Caco-2 (cell line): Measurements from ENCODE around the gene RLF. TPM values are rescaled to one million over a fixed set of nuclear protein-coding genes. Genes with fewer than 3 reads are reported as not detected.

Source experiments
- BruUV-seq: library from RNA; stranded (reverse); fragments of 400-500 nt; replicated peaks from 2 replicates; lab custom pipeline; 2021; lab: Mats Ljungman, UMichigan
- CTCF ChIA-PET: fragments of 300-600 bp; sonication (Branson Sonifier 250); formaldehyde crosslinking; loops from one replicate; lab custom pipeline; 2022; ENCODE audit warnings: antibody characterized with exemption; lab: Charles Lee
- POLR2A ChIA-PET: fragments of 300-600 bp; sonication (Branson Sonifier 250); formaldehyde crosslinking; loops from one replicate; lab custom pipeline; 2022; ENCODE audit warnings: antibody characterized with exemption; lab: Charles Lee
- DNase-seq, 2 experiments: peaks; one replicate each; pipeline versions ENCODE4 v3.0.0 to v3.0.0-alpha.2; 2020 to 2022
- H3K27me3 ChIP-seq: replicated peaks from 2 replicates; pipeline ENCODE4 v1.6.0; 2011; ENCODE audit warnings: low read length; ENCODE audit not compliant: control insufficient read depth, insufficient read depth
- H3K36me3 ChIP-seq: 2 replicates; pipeline ENCODE4 v1.5.1; 2011; ENCODE audit warnings: low read length; ENCODE audit not compliant: control insufficient read depth, insufficient read depth
- H3K4me1 ChIP-seq: fragments of 250-450 bp; sonication (Bioruptor Pico); 2 replicates; pipeline ENCODE4 v1.5.1; 2020; ENCODE audit warnings: mild to moderate bottlenecking
- H3K4me3 ChIP-seq: 2 replicates; pipeline ENCODE4 v1.5.1; 2011; ENCODE audit warnings: low read depth, mild to moderate bottlenecking, control low read depth, low read length
- H3K9me3 ChIP-seq: fragments of 250-450 bp; sonication (Bioruptor Pico); 2 replicates; pipeline ENCODE4 v1.5.1; 2020; ENCODE audit warnings: mild to moderate bottlenecking, moderate library complexity
- H3K27ac Mint-ChIP-seq: one replicate; pipeline ENCODE4 v1.8.0; 2022; ENCODE audit warnings: mixed read lengths; ENCODE audit not compliant: unreplicated experiment
- H3K27me3 Mint-ChIP-seq: one replicate; pipeline ENCODE4 v1.8.0; 2022; ENCODE audit warnings: mixed read lengths; ENCODE audit not compliant: insufficient read depth, unreplicated experiment
- H3K36me3 Mint-ChIP-seq: one replicate; pipeline ENCODE4 v1.8.0; 2022; ENCODE audit warnings: mild to moderate bottlenecking, mixed read lengths; ENCODE audit not compliant: insufficient read depth, unreplicated experiment
- H3K4me1 Mint-ChIP-seq: one replicate; pipeline ENCODE4 v1.8.0; 2022; ENCODE audit warnings: low read depth, mixed read lengths; ENCODE audit not compliant: unreplicated experiment
- H3K4me3 Mint-ChIP-seq: one replicate; pipeline ENCODE4 v1.8.0; 2022; ENCODE audit warnings: mild to moderate bottlenecking, moderate library complexity, mixed read lengths; ENCODE audit not compliant: unreplicated experiment
- H3K9me3 Mint-ChIP-seq: one replicate; pipeline ENCODE4 v1.8.0; 2022; ENCODE audit warnings: mixed read lengths; ENCODE audit not compliant: unreplicated experiment
- intact Hi-C: fragments of 100-400 bp; cut with micrococcal nuclease; formaldehyde crosslinking; loops from one replicate; pipeline ENCODE4 v1.10.0; 2022; ENCODE audit not compliant: unreplicated experiment
- total RNA-seq: library from RNA; stranded (reverse); gene quantifications from 2 replicates; pipeline ENCODE4 v1.2.3, GENCODE V29; 2022
- TF ChIP-seq, protein P1 (sequence below), 2 experiments: fragments of 200-600 bp in 1 of 2; IDR thresholded peaks; 1 replicate in 1 of 2; 2 replicates in 1 of 2; pipeline versions ENCODE4 v1.5.1 to v1.8.0; 2011 to 2022; ENCODE audit warnings: antibody characterized with exemption in 1 of 2, control low read depth in 1 of 2, inconsistent platforms in 1 of 2, low read depth in 1 of 2, low read length in 1 of 2, mild to moderate bottlenecking in 1 of 2, moderate library complexity in 1 of 2; ENCODE audit not compliant: insufficient read depth in 1 of 2, severe bottlenecking in 1 of 2, unreplicated experiment in 1 of 2

Gene RLF
- total RNA-seq, 1 experiment from 2014 or later = 11.6 TPM

DNA sequence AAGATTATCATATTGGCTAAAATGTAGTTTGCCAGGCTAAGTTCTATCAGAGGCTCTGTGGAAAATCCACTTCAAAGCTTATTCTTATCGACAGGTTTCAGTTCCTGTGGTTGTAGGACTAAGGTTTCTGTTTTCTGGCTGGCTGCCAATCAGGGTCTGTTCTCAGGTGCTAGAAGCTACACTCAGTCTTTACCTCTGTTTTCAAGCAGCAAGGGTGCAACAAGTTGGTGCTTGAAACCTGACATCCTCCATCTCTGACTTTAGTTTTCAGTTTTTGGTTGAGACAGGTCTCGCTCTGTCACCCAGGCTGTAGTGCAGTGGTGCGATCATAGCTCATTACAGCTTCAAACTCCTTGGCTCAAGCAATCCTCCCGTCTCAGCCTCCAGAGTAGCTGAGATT lies 71.3 kb downstream of the RLF start:
- TF ChIP-seq, protein P1, sequence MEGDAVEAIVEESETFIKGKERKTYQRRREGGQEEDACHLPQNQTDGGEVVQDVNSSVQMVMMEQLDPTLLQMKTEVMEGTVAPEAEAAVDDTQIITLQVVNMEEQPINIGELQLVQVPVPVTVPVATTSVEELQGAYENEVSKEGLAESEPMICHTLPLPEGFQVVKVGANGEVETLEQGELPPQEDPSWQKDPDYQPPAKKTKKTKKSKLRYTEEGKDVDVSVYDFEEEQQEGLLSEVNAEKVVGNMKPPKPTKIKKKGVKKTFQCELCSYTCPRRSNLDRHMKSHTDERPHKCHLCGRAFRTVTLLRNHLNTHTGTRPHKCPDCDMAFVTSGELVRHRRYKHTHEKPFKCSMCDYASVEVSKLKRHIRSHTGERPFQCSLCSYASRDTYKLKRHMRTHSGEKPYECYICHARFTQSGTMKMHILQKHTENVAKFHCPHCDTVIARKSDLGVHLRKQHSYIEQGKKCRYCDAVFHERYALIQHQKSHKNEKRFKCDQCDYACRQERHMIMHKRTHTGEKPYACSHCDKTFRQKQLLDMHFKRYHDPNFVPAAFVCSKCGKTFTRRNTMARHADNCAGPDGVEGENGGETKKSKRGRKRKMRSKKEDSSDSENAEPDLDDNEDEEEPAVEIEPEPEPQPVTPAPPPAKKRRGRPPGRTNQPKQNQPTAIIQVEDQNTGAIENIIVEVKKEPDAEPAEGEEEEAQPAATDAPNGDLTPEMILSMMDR (IDR thresholded peaks at IDR 0.05; ENCODE audit: insufficient read depth in 1 of 2, low read depth in 1 of 2, low read length in 1 of 2, severe bottlenecking in 1 of 2, unreplicated experiment in 1 of 2) = no peak
- H3K4me3 ChIP-seq = no peak overlapping the region
- CTCF ChIA-PET = no interaction called here
- intact Hi-C loops = no loop called here
- H3K4me3 Mint-ChIP-seq = no peak overlapping the region
- H3K9me3 ChIP-seq = no peaks in the 10 kb centered on the region
- POLR2A ChIA-PET = no interaction called here
- no peaks in the 10 kb centered on the region for H3K27me3 Mint-ChIP-seq
- no peaks in the 10 kb centered on the region for H3K36me3 ChIP-seq
- H3K27ac Mint-ChIP-seq = no peak overlapping the region
- H3K9me3 Mint-ChIP-seq = no peaks in the 10 kb centered on the region
- no peak for DNase-seq
- peaks cover 51% of the 10 kb centered on the region for H3K36me3 Mint-ChIP-seq
- BruUV-seq = no TSS peak
- H3K4me1 ChIP-seq = no peaks in the 10 kb centered on the region
- no peaks in the 10 kb centered on the region for H3K4me1 Mint-ChIP-seq
- no peaks in the 10 kb centered on the region for H3K27me3 ChIP-seq

- no peaks in the 10 kb centered on the region for H3K9me3 Mint-ChIP-seq
- no peak overlapping the region for H3K27ac Mint-ChIP-seq
- TF ChIP-seq, protein P1 (IDR thresholded peaks at IDR 0.05; ENCODE audit: insufficient read depth in 1 of 2, low read depth in 1 of 2, low read length in 1 of 2, severe bottlenecking in 1 of 2, unreplicated experiment in 1 of 2) = no peak
- H3K4me1 Mint-ChIP-seq = no peaks in the 10 kb centered on the region
- DNase-seq = no peak
- no peaks in the 10 kb centered on the region for H3K36me3 ChIP-seq
- no peak overlapping the region for H3K4me3 ChIP-seq
- POLR2A ChIA-PET = no interaction called here
- H3K9me3 ChIP-seq = no peaks in the 10 kb centered on the region
- CTCF ChIA-PET = no interaction called here
- no TSS peak for BruUV-seq
- H3K36me3 Mint-ChIP-seq = peaks cover 37% of the 10 kb centered on the region
- H3K27me3 ChIP-seq = no peaks in the 10 kb centered on the region
- peaks cover 5% of the 10 kb centered on the region for H3K4me1 ChIP-seq
- no peak overlapping the region for H3K4me3 Mint-ChIP-seq
- H3K27me3 Mint-ChIP-seq = no peaks in the 10 kb centered on the region
- intact Hi-C loops = no loop called here
These were observed 78.4 kb downstream of the RLF start for GRCh38 chr1:40239626-40240025.

DNA sequence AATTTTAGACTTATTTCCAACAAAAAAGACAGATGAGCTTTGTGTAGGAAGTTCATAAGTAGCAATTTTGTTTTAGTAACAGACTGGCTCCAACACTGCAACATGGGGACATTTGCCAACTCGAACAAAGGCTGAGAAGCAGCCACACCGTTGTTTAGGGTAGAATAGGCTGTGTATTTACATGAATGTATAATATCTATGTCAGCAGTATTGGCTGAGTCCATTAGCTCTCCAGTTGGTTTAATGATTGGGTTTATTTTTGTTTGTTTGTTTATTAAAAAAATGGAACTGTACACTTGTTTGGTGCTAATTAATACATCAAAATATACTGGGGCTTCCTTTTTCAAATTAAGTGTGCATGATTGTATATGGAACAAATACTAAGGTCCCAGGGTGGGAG lies 79.2 kb downstream of the RLF start:
- Mint-ChIP-seq H3K9me3 (no peaks in the 10 kb centered on the region), H3K36me3 (peaks cover 30% of the 10 kb centered on the region), H3K4me3 (no peak overlapping the region), H3K27me3 (no peaks in the 10 kb centered on the region), H3K4me1 (no peaks in the 10 kb centered on the region), H3K27ac (no peak overlapping the region)
- H3K4me1 ChIP-seq = peaks cover 5% of the 10 kb centered on the region
- TF ChIP-seq, protein P1 (IDR thresholded peaks at IDR 0.05; ENCODE audit: insufficient read depth in 1 of 2, low read depth in 1 of 2, low read length in 1 of 2, severe bottlenecking in 1 of 2, unreplicated experiment in 1 of 2) = no peak
- no peak for DNase-seq
- no peaks in the 10 kb centered on the region for H3K36me3 ChIP-seq
- CTCF ChIA-PET = no interaction called here
- BruUV-seq = no TSS peak
- intact Hi-C loops = no loop called here
- H3K27me3 ChIP-seq = no peaks in the 10 kb centered on the region
- H3K9me3 ChIP-seq = no peaks in the 10 kb centered on the region
- POLR2A ChIA-PET = interaction anchor here (0.6 kb wide), 1 partner anchor 33 kb away, joined by 6 read pairs; no protein-coding TSS in a partner anchor
- H3K4me3 ChIP-seq = no peak overlapping the region
